Activated naive CD8-positive, alpha-beta T cell treated with anti-CD3 and anti-CD28 coated beads, Interleukin-2, amount 10 ng/mL, durations not matched to agents 7 days and 5 days (primary cell): ENCODE measurements around the gene NTF3. TPM values are rescaled to one million over a fixed set of nuclear protein-coding genes. Genes with fewer than 3 reads are reported as not detected.

Source experiments
- ATAC-seq: fragments of 150-1000 bp; cut with Tn5 transposase; one replicate; pipeline ENCODE4 v1.10.0; 2021; ENCODE audit warnings: low read depth, moderate library complexity
- POLR2A ChIA-PET: fragments of 350-600 bp; sonication (Branson Sonifier 250); formaldehyde crosslinking; loops from one replicate; lab custom pipeline; 2021; ENCODE audit warnings: antibody characterized with exemption; lab: Charles Lee
- DNase-seq: peaks from one replicate; pipeline ENCODE4 v3.0.0; 2021
- H3K27ac Mint-ChIP-seq: one replicate; pipeline ENCODE4 v1.8.0; 2022; ENCODE audit warnings: mild to moderate bottlenecking, mixed read lengths
- H3K27me3 Mint-ChIP-seq: one replicate; pipeline ENCODE4 v1.8.0; 2022; ENCODE audit warnings: mild to moderate bottlenecking, moderate library complexity, mixed read lengths
- H3K36me3 Mint-ChIP-seq: one replicate; pipeline ENCODE4 v1.8.0; 2021; ENCODE audit warnings: mild to moderate bottlenecking, mixed read lengths
- H3K4me1 Mint-ChIP-seq: one replicate; pipeline ENCODE4 v1.8.0; 2021; ENCODE audit warnings: mixed read lengths
- H3K4me3 Mint-ChIP-seq: one replicate; pipeline ENCODE4 v1.8.0; 2022; ENCODE audit warnings: mild to moderate bottlenecking, moderate library complexity, mixed read lengths
- H3K9me3 Mint-ChIP-seq: one replicate; pipeline ENCODE4 v1.8.0; 2021; ENCODE audit warnings: mixed read lengths
- total RNA-seq, 2 experiments: library from RNA; stranded (reverse); gene quantifications; one replicate each; pipeline ENCODE4 v1.2.3, GENCODE V29; 2021

NTF3 gene
- total RNA-seq, 2 experiments from 2014 or later: not detected

- Mint-ChIP-seq H3K36me3 (no peaks in the 10 kb centered on the region), H3K27me3 (peaks cover 10% of the 10 kb centered on the region), H3K9me3 (no peaks in the 10 kb centered on the region), H3K4me1 (peaks cover 5% of the 10 kb centered on the region), H3K27ac (no peak overlapping the region), H3K4me3 (no peak overlapping the region)
- POLR2A ChIA-PET: no interaction called here
- DNase-seq: no peak
- no peak for ATAC-seq
Measured at GRCh38 chr12:5458229-5459050, 26.5 kb downstream of the NTF3 start.

- H3K9me3 Mint-ChIP-seq: no peaks in the 10 kb centered on the region
- ATAC-seq: no peak
- peaks cover 5% of the 10 kb centered on the region for H3K4me1 Mint-ChIP-seq
- H3K27ac Mint-ChIP-seq: no peak overlapping the region
- no peak overlapping the region for H3K4me3 Mint-ChIP-seq
- H3K36me3 Mint-ChIP-seq: no peaks in the 10 kb centered on the region
- H3K27me3 Mint-ChIP-seq: peaks cover 10% of the 10 kb centered on the region
- DNase-seq: no peak
- POLR2A ChIA-PET: no interaction called here
Measured at GRCh38 chr12:5459051-5459782, 27.3 kb downstream of the NTF3 start.

- ATAC-seq (no peak), DNase-seq (no peak)
- H3K27me3 Mint-ChIP-seq: peaks cover 10% of the 10 kb centered on the region
- no peaks in the 10 kb centered on the region for H3K36me3 Mint-ChIP-seq
- POLR2A ChIA-PET: no interaction called here
- no peak overlapping the region for H3K27ac Mint-ChIP-seq
- H3K9me3 Mint-ChIP-seq: no peaks in the 10 kb centered on the region
- H3K4me3 Mint-ChIP-seq: no peak overlapping the region
- H3K4me1 Mint-ChIP-seq: peaks cover 5% of the 10 kb centered on the region
Measured at GRCh38 chr12:5460817-5461216, 28.9 kb downstream of the NTF3 start.

GRCh38 chr12:5461966-5462365 is 30.1 kb downstream of the NTF3 start:
- POLR2A ChIA-PET: no interaction called here
- Mint-ChIP-seq H3K4me3 (no peak overlapping the region), H3K27me3 (peaks cover 10% of the 10 kb centered on the region), H3K4me1 (peaks cover 3% of the 10 kb centered on the region), H3K36me3 (no peaks in the 10 kb centered on the region), H3K27ac (no peak overlapping the region), H3K9me3 (no peaks in the 10 kb centered on the region)
- no peak for DNase-seq
- no peak for ATAC-seq

- Mint-ChIP-seq H3K27ac (no peak overlapping the region), H3K9me3 (no peaks in the 10 kb centered on the region), H3K4me3 (no peak overlapping the region), H3K36me3 (no peaks in the 10 kb centered on the region), H3K27me3 (peaks cover 7% of the 10 kb centered on the region), H3K4me1 (no peaks in the 10 kb centered on the region)
- no peak for ATAC-seq
- DNase-seq: no peak
- POLR2A ChIA-PET: no interaction called here
Measured at GRCh38 chr12:5464096-5464495, 32.2 kb downstream of the NTF3 start.

- no peak overlapping the region for H3K27ac Mint-ChIP-seq
- H3K4me1 Mint-ChIP-seq: no peaks in the 10 kb centered on the region
- no peaks in the 10 kb centered on the region for H3K9me3 Mint-ChIP-seq
- H3K36me3 Mint-ChIP-seq: no peaks in the 10 kb centered on the region
- ATAC-seq: no peak
- DNase-seq: no peak
- peaks cover 7% of the 10 kb centered on the region for H3K27me3 Mint-ChIP-seq
- H3K4me3 Mint-ChIP-seq: no peak overlapping the region
- POLR2A ChIA-PET: no interaction called here
Measured at GRCh38 chr12:5465384-5465783, 33.5 kb downstream of the NTF3 start.

GRCh38 chr12:5466521-5466960 is 34.6 kb downstream of the NTF3 start:
- POLR2A ChIA-PET: no interaction called here
- ATAC-seq (no peak), DNase-seq (no peak)
- Mint-ChIP-seq H3K27me3 (peaks cover 7% of the 10 kb centered on the region), H3K27ac (no peak overlapping the region), H3K4me1 (no peaks in the 10 kb centered on the region), H3K4me3 (no peak overlapping the region), H3K9me3 (no peaks in the 10 kb centered on the region), H3K36me3 (no peaks in the 10 kb centered on the region)

- H3K4me3 Mint-ChIP-seq: no peak overlapping the region
- DNase-seq: no peak
- no peaks in the 10 kb centered on the region for H3K36me3 Mint-ChIP-seq
- no peak for ATAC-seq
- H3K27ac Mint-ChIP-seq: no peak overlapping the region
- H3K4me1 Mint-ChIP-seq: no peaks in the 10 kb centered on the region
- H3K27me3 Mint-ChIP-seq: peaks cover 5% of the 10 kb centered on the region
- POLR2A ChIA-PET: no interaction called here
- no peaks in the 10 kb centered on the region for H3K9me3 Mint-ChIP-seq
Measured at GRCh38 chr12:5467931-5468330, 36.0 kb downstream of the NTF3 start.

- ATAC-seq (no peak), DNase-seq (no peak)
- H3K27ac Mint-ChIP-seq: no peak overlapping the region
- no peaks in the 10 kb centered on the region for H3K36me3 Mint-ChIP-seq
- H3K27me3 Mint-ChIP-seq: no peaks in the 10 kb centered on the region
- no peak overlapping the region for H3K4me3 Mint-ChIP-seq
- no peaks in the 10 kb centered on the region for H3K4me1 Mint-ChIP-seq
- no peaks in the 10 kb centered on the region for H3K9me3 Mint-ChIP-seq
- POLR2A ChIA-PET: no interaction called here
Measured at GRCh38 chr12:5470221-5470620, 38.3 kb downstream of the NTF3 start.

- DNase-seq: no peak
- ATAC-seq: no peak
- H3K27me3 Mint-ChIP-seq: no peaks in the 10 kb centered on the region
- H3K27ac Mint-ChIP-seq: no peak overlapping the region
- H3K4me3 Mint-ChIP-seq: no peak overlapping the region
- H3K9me3 Mint-ChIP-seq: no peaks in the 10 kb centered on the region
- POLR2A ChIA-PET: no interaction called here
- H3K36me3 Mint-ChIP-seq: no peaks in the 10 kb centered on the region
- H3K4me1 Mint-ChIP-seq: no peaks in the 10 kb centered on the region
Measured at GRCh38 chr12:5470703-5471102, 38.8 kb downstream of the NTF3 start.

- POLR2A ChIA-PET: no interaction called here
- Mint-ChIP-seq H3K4me1 (no peaks in the 10 kb centered on the region), H3K27ac (no peak overlapping the region), H3K4me3 (no peak overlapping the region), H3K27me3 (no peaks in the 10 kb centered on the region), H3K36me3 (no peaks in the 10 kb centered on the region), H3K9me3 (no peaks in the 10 kb centered on the region)
- no peak for ATAC-seq
- DNase-seq: no peak
Measured at GRCh38 chr12:5473076-5473782, 41.3 kb downstream of the NTF3 start.

- H3K36me3 Mint-ChIP-seq: no peaks in the 10 kb centered on the region
- POLR2A ChIA-PET: no interaction called here
- H3K4me3 Mint-ChIP-seq: no peak overlapping the region
- H3K4me1 Mint-ChIP-seq: no peaks in the 10 kb centered on the region
- ATAC-seq (no peak), DNase-seq (no peak)
- H3K27ac Mint-ChIP-seq: no peak overlapping the region
- H3K9me3 Mint-ChIP-seq: no peaks in the 10 kb centered on the region
- no peaks in the 10 kb centered on the region for H3K27me3 Mint-ChIP-seq
Measured at GRCh38 chr12:5473783-5474116, 41.8 kb downstream of the NTF3 start.

- DNase-seq: no peak
- H3K4me1 Mint-ChIP-seq: no peaks in the 10 kb centered on the region
Measured at GRCh38 chr12:5476356-5476755, 44.4 kb downstream of the NTF3 start.

More at GRCh38 chr12:5476356-5476755, 44.4 kb downstream of the NTF3 start:
- POLR2A ChIA-PET: no interaction called here
- Mint-ChIP-seq H3K27ac (no peak overlapping the region), H3K27me3 (no peaks in the 10 kb centered on the region), H3K9me3 (no peaks in the 10 kb centered on the region), H3K4me3 (no peak overlapping the region), H3K36me3 (no peaks in the 10 kb centered on the region)
- no peak for ATAC-seq
